ENCODE results near the gene PRKCB.

The PRKCB gene

GRCh38 chr16:23965137-23965733 lies 129.5 kb downstream of the PRKCB start:
- TF ChIP-seq POLR2A (IDR thresholded peaks at IDR 0.05; ENCODE audit: low read depth, low read length) (no peak), POLR2AphosphoS5 (IDR thresholded peaks at IDR 0.05; ENCODE audit: low read depth, low read length) (no peak), TAF1 (IDR thresholded peaks at IDR 0.05; ENCODE audit: borderline replicate concordance, low read depth, low read length) (no peak)
- DNase-seq (ENCODE audit: insufficient read length) = no peak
- no peak for FAIRE-seq

DNA sequence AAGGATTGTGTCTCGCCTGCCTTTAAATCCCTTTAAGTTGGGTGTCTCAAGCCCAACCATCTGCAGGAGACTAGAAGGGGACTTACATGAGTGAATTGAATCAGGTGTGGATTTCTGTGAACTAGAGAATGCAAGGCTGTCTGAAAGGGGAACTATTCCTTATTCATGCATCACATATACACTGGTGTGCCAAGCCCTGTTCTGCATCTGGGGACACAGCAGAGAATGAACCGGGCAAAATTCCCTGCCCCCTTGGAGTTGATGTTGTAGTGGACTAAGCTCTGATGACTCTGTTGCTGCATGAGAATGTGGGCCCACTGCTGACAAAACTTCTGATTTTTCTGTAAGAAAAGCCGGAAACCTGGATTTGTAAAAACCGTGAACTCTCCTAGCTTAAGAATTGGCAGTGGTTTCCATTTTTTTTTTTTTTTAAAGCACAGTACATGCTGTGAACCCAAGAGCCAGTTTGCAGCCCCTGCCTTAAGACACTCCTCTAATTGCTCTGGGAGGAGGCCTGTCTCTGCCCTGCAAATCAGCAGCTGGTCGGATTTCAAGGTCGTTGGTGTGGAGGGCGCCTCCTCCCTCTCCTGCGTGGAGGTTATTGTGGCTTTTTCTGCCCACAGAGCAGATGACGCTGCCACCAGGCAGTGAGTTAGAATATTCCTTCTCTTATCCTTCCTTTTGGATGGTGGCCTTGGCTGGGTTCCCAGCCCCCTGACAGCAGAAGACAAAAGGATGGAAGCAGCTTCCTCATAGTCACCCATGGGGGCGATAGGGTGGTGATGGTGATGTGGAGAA lies 131.0 kb downstream of the PRKCB start:
- TF ChIP-seq TAF1 (IDR thresholded peaks at IDR 0.05; ENCODE audit: borderline replicate concordance, low read depth, low read length) = no peak
- no peak for TF ChIP-seq POLR2AphosphoS5 (IDR thresholded peaks at IDR 0.05; ENCODE audit: low read depth, low read length)
- no peak for TF ChIP-seq POLR2A (IDR thresholded peaks at IDR 0.05; ENCODE audit: low read depth, low read length)
- FAIRE-seq (no peak), DNase-seq (ENCODE audit: insufficient read length) (no peak)

DNA sequence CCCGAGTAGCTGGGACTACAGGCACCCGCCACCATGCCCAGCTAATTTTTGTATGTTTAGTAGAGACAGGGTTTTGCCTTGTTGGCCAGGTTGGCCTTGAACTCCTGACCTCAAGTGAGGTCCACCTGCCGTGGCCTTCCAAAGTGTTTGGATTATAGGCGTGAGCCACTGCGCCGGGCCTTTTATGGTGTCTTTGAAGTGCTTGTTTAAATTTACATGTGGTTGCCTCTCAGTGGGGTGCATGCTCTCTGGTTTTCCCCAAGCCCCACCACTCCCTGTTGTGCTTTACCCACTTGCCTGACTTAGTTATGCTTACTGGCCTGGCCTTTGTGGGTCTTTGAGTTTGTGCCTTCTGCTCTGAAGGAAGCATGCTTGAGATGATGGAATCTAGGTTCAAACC lies 132.0 kb downstream of the PRKCB start:
- no peak for FAIRE-seq
- TF ChIP-seq POLR2AphosphoS5 (IDR thresholded peaks at IDR 0.05; ENCODE audit: low read depth, low read length) (no peak), TAF1 (IDR thresholded peaks at IDR 0.05; ENCODE audit: borderline replicate concordance, low read depth, low read length) (no peak), POLR2A (IDR thresholded peaks at IDR 0.05; ENCODE audit: low read depth, low read length) (no peak)

GRCh38 chr16:23968176-23968575 lies 132.4 kb downstream of the PRKCB start:
- FAIRE-seq (no peak), DNase-seq (ENCODE audit: insufficient read length) (no peak)
- no peak for TF ChIP-seq POLR2AphosphoS5 (IDR thresholded peaks at IDR 0.05; ENCODE audit: low read depth, low read length)
- no peak for TF ChIP-seq POLR2A (IDR thresholded peaks at IDR 0.05; ENCODE audit: low read depth, low read length)
- no peak for TF ChIP-seq TAF1 (IDR thresholded peaks at IDR 0.05; ENCODE audit: borderline replicate concordance, low read depth, low read length)

More for the DNA sequence above, 132.0 kb downstream of the PRKCB start:
- DNase-seq (ENCODE audit: insufficient read length) = no peak

GRCh38 chr16:23969468-23970297 lies 133.9 kb downstream of the PRKCB start:
- FAIRE-seq (peak; percentile 44), DNase-seq (ENCODE audit: insufficient read length) (no peak)
- TF ChIP-seq POLR2AphosphoS5 (IDR thresholded peaks at IDR 0.05; ENCODE audit: low read depth, low read length) (0 out of 2 replicates have a peak, but pooled peaks have one; percentile 25), POLR2A (IDR thresholded peaks at IDR 0.05; ENCODE audit: low read depth, low read length) (no peak), TAF1 (IDR thresholded peaks at IDR 0.05; ENCODE audit: borderline replicate concordance, low read depth, low read length) (no peak)

DNA sequence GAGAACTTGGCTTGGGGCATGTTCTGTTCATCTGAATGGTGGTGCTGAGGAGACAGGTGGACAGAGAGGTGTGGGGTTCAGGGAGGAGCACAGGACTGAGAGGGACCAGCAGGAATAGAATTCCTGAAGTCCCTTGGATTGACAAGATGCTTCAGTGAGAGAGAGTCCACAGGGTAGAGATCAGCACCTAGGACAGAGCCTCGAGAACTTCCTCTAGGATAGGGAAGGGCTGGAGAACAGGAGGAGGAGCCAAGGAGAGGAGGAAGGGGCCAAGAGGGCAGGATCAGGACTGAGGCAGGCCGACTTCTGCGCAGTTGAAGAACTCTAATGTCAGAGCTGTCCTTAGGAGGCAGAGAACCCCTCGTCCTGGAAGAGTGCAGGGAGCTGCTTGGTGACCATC lies 138.4 kb downstream of the PRKCB start:
- TF ChIP-seq POLR2A (IDR thresholded peaks at IDR 0.05; ENCODE audit: low read depth, low read length) = no peak
- no peak for TF ChIP-seq POLR2AphosphoS5 (IDR thresholded peaks at IDR 0.05; ENCODE audit: low read depth, low read length)
- TF ChIP-seq TAF1 (IDR thresholded peaks at IDR 0.05; ENCODE audit: borderline replicate concordance, low read depth, low read length) = no peak
- DNase-seq (ENCODE audit: insufficient read length) (no peak), FAIRE-seq (no peak)

DNA sequence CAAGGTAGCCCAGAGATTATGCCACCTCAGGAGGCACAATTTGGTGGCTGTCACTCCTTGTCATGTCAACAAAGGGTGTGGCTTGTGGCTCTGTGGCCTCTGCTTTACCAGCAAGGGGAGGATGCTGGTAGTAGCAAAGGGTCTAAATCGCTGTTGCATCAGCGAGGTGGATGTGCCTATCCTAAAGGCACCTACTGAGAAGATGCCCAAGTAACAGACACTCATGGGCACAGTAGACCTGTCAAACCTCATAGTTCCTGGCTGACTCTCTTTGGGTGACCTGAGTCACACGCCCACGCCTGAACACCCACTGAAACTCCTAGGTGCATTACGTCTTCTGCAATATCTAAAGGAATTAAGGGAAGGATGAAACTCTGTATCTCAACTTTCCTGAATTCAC lies 139.5 kb downstream of the PRKCB start:
- DNase-seq (ENCODE audit: insufficient read length) (no peak), FAIRE-seq (no peak)

DNA sequence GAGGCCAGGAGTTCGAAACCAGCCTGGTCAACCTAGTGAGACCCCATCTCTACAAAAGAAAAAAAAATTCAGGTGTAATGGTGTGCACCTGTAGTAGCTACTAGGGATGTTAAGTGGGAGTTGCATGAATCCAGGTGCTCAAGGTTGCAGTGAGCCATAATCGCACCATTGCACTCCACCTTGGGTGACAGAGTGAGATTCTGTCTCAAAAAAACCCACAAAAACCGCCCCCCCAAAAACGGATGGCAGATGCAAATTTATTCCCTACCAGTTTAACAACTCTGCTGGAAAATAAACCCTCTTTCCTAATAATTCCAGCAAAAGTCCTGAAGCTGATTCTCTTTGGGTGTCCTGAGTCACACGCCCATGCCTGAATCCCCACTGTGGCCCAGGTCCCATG lies 140.3 kb downstream of the PRKCB start:
- no peak for TF ChIP-seq TAF1 (IDR thresholded peaks at IDR 0.05; ENCODE audit: borderline replicate concordance, low read depth, low read length)
- no peak for TF ChIP-seq POLR2A (IDR thresholded peaks at IDR 0.05; ENCODE audit: low read depth, low read length)
- no peak for TF ChIP-seq POLR2AphosphoS5 (IDR thresholded peaks at IDR 0.05; ENCODE audit: low read depth, low read length)
- no peak for DNase-seq (ENCODE audit: insufficient read length)
- FAIRE-seq = peak; percentile 9

More for the DNA sequence above, 139.5 kb downstream of the PRKCB start:
- no peak for TF ChIP-seq POLR2AphosphoS5 (IDR thresholded peaks at IDR 0.05; ENCODE audit: low read depth, low read length)
- TF ChIP-seq POLR2A (IDR thresholded peaks at IDR 0.05; ENCODE audit: low read depth, low read length) = no peak
- no peak for TF ChIP-seq TAF1 (IDR thresholded peaks at IDR 0.05; ENCODE audit: borderline replicate concordance, low read depth, low read length)

DNA sequence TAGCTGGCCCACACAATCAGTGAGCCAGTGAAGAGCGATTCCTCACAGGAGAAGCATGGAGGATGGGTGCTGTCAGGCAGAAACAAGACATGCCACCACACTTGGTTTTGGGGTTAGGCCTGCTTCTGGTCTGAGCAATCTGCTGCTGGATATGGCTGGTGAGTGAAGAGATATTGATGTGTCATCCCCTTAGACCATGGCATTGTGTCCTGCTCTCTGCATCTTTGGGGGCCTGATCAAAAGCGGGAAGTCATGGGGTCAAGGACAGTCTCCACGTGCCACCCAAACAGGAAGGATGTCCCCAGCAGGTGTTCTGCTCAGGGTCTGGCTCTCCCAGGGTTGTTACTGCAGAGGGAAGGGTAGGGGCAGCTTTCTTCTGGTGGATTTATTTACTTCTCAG lies 140.7 kb downstream of the PRKCB start:
- DNase-seq (ENCODE audit: insufficient read length) (no peak), FAIRE-seq (no peak)
- no peak for TF ChIP-seq TAF1 (IDR thresholded peaks at IDR 0.05; ENCODE audit: borderline replicate concordance, low read depth, low read length)
- TF ChIP-seq POLR2AphosphoS5 (IDR thresholded peaks at IDR 0.05; ENCODE audit: low read depth, low read length) = peak; percentile 43; the same call in 1 of the 2 replicates

DNA sequence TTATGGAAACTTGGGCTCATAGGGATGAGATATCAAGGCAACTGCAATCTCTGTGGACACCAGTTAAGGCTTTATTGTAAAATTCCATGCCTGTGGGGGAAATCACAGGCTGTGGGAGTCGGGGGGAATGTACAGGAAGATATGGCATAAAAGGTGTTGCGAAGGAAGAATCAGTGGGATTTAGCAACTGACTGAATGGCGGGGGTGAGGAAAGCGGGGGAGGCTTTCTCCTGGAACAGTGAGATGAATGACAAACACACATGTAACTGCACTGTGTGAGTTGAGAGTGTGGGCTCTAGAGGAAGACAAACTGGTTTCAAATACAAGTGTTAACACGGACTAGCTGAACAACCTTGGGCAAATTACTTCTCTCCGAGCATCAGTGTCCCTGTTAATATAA lies 143.7 kb downstream of the PRKCB start:
- DNase-seq (ENCODE audit: insufficient read length) (no peak), FAIRE-seq (no peak)
- TF ChIP-seq POLR2A (IDR thresholded peaks at IDR 0.05; ENCODE audit: low read depth, low read length) (no peak), TAF1 (IDR thresholded peaks at IDR 0.05; ENCODE audit: borderline replicate concordance, low read depth, low read length) (no peak), POLR2AphosphoS5 (IDR thresholded peaks at IDR 0.05; ENCODE audit: low read depth, low read length) (no peak)

DNA sequence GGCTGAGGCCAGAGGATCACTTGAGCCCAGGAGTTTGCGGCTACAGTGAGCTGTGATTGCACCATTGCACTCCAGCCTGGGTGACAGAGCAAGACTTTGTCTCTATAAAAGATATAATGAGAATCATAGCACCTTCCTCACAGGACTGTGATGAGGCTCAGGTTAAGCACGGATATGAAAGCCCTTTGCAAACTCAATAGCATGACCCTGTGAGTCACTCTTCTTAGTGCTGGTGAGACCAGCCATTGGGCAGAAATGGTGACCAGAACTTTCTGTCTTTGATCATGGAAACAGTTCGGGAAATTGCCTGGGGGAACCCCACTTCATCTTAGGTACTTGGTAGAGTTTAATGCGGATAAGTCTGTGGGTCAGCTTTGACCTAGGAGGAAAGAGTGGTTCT lies 144.2 kb downstream of the PRKCB start:
- no peak for TF ChIP-seq POLR2AphosphoS5 (IDR thresholded peaks at IDR 0.05; ENCODE audit: low read depth, low read length)
- TF ChIP-seq POLR2A (IDR thresholded peaks at IDR 0.05; ENCODE audit: low read depth, low read length) = no peak
- TF ChIP-seq TAF1 (IDR thresholded peaks at IDR 0.05; ENCODE audit: borderline replicate concordance, low read depth, low read length) = no peak
- FAIRE-seq (no peak), DNase-seq (ENCODE audit: insufficient read length) (no peak)
